HG03520 (cell line): Measurements from ENCODE around the gene OTOG.
A peak's percentile ranks its signal among the peaks of the same experiment; 100 is the strongest.

Experiments used
- ATAC-seq: cut with Tn5 transposase; IDR thresholded peaks from one replicate; pipeline ENCODE4 v1.9.1; 2021; ENCODE audit warnings: mild to moderate bottlenecking, moderate library complexity; ENCODE audit not compliant: unreplicated experiment

The OTOG gene

GRCh38 chr11:17517186-17517585, 29.9 kb upstream of the OTOG start:
- ATAC-seq: no peak

DNA sequence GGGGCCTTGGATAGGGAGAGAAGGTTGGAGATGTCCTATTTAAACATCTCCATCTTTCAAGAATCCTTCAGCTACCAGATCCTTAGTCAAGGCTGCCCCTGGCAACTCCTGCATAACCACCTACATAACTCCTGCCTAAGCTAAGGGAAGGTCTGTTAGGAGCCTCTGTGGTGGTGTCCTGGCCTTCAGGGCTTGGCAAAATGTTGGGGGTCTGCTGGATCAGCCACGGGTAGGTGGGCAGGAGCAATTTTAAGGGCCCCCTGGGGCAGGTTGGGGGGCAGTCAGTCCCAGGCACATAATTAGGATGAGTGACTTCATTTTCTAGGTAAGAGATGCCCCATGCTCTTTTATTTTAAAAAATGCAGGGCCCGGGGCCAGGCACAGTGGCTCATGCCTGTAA, 28.7 kb upstream of the OTOG start:
- no peak for ATAC-seq

DNA sequence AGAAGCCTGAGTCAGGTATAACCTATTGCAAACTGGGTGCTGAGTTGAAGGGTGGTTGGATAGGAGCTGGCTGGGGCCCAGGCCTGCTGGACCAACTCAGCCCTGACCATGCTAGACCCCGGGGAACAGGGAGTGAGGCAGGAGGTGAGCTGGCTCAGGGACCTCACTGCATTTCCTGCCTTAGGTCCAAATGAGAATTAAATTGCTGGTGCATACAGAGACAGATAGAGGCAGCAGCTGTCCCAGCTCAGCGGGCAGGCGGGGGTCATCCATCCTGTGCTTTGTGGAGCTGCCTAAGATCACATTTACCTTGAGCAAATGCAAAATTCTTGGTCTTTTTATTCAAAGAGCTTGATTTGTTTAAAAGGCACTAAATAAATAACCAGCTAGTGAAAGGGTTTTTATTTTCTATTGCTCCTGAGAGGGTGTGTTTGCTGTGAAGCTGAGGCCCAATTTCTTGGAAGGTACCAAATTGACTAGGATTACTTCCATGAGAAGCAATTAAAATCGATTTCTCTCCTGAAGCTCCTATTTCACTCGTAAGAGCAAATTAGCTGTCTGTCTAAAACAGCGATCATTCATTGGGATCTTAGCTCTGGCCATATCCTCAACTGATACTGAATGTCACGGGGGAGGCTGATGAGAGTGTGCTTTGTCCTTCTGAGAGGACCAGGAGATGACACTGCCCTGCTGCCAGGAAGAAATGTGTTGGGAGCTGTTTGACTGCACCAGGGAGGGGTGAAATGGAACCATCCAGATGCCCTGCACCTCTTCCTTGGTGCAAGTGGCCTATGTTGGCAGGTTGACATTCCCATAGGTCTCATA, 27.8 kb upstream of the OTOG start:
- ATAC-seq: no peak

DNA sequence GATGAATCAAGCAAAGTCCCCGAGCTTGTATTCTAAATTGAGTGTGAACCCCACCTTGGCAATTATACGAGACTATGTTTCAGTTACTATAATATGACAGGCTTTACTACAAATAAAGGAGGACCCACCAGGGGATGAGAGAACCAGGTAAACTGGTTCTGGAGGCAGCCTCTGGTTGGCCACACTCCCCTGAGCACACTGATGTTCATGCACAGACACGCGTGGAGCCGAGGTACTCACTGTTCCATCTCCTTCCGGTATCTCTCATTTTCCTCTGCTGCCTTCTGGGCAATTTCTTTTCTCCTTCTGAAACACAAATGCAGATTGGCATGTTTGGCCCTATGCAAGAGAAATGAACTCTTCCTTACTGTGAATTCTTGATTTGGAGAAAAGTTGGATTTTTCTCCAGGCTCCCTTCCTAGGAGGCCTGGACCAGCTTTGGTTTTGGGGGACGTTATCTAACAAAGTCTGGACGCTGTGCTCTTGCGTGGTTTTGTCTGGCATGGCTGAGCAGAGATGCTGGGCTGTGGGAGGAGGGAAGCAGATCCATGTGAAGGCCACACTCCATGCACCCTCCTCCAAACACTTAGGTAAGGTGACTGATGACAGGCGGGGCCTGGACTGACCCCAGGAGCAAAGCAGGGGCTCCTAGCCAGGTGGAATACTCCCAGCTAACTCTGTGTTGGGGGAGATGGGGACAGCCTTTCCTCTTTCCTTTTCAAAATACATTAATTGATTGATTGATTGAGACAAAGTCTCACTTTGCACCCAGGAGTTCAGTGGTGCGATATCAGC, 25.8 kb upstream of the OTOG start:
- ATAC-seq: no peak

DNA sequence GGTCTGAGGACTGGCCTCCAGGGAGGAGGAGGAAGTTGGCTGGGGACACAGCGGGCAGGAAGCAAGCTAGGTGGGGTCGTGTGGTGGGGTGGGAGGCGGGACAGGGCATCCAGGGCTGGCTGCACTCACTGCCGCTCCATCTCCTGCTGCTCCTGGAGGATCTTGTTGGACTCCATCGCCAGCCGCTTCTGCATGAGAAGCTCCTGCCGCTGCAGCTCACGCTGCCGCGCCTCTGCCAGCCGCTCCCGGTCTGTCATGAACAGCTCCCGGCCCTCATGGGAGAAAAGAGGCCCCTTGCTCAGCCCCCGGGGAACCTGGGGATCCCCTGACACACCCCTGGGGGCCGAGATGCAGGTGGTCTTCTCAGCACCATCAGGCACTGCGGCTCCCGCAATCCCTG, 24.4 kb upstream of the OTOG start:
- ATAC-seq: no peak

DNA sequence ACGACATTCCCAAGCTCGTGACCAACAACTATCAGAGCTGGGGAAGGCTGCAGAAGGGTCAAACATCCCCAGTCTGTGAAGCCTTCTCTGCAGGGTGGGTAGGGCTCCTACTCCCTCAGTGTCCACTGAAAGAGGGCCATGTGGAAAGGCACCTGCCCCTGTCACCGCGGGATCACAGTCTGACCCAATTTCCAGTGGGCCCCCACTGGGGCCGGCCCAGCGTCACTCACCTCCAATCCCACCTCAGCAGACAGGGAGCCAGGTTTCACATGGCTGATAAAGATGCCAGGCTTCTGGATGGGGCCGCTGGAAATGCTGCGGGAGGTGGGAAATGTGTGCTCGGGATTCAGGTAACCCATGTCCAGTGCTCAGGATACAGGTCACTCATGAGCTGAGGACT, 22.8 kb upstream of the OTOG start:
- no peak for ATAC-seq

- ATAC-seq: no peak
Observed at GRCh38 chr11:17525570-17525969, 21.5 kb upstream of the OTOG start.

GRCh38 chr11:17526326-17526725, 20.7 kb upstream of the OTOG start:
- no peak for ATAC-seq

GRCh38 chr11:17526931-17527627, 20.0 kb upstream of the OTOG start:
- no peak for ATAC-seq

- ATAC-seq: no peak
Observed at GRCh38 chr11:17527628-17527995, 19.4 kb upstream of the OTOG start.

DNA sequence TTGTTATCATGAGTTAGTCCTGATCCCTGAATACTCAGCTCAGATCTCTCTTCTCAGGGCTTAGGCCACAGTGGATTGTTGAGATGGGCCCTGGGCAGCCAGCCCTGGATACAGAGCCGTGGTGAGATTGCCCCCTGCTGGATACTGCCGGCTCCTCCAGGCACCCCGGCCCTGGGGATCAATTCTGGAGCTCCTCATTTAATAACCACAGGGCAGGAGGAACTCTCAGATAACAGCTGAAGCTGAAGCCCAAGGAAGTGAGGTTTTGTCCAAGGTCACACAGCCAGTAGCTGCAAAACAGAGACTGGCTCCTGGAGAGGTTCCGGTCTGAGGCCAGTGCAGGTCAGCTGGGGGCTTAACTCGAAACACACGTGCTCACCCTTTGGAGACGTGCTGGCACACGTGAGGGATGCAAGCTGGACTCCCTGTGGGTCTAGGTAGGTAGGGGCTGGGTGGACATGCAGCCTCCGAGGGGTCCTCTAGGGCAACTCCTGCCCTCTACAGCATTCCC, 18.8 kb upstream of the OTOG start:
- ATAC-seq: peak; percentile 72

DNA sequence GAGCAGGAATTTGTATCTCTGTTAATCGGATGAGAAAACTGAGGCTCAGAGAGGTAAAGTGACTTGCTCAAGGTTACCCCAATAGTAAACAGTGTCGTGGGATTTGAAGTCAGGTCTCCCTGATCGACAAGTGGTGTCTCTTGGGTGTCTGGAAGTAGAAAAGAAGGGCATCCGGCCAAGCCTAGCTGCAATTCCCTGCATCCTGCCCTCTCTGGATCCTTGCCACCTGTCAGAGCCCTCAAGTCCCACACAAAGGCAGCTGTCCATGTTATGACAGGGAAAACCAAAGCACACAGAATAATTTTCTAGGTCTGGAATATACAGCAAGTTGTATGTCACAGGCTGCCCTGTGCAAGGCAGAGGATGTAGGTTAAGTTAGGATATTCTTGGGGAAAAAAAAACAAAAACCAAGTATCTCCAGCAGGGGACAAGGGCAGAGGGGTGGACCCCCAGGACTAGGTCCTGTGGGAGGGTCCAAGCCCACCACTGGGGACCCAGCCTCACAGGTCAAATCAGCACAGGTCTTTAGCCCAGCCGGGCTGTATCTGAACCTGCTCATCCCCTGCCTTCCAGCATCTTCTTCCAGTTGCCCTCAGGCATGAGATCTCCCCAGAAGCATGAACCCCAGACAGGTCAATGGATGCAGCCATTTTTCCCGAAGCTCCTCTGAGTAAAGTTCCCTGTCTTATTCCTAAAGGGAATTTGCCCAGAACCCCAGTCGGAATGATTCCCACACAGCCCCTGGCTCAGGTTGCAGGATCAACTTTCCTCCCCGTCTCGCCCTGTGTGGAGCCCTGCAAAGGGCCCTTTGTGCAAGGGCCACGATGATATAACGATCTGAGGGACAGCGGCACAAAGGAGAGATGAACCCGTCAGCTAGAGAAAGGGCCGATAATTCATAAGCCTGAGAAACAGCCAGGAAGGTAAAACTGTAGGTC, 17.9 kb upstream of the OTOG start:
- no peak for ATAC-seq

GRCh38 chr11:17529844-17530185, 17.2 kb upstream of the OTOG start:
- ATAC-seq: no peak

GRCh38 chr11:17531071-17531600, 15.9 kb upstream of the OTOG start:
- ATAC-seq: no peak

DNA sequence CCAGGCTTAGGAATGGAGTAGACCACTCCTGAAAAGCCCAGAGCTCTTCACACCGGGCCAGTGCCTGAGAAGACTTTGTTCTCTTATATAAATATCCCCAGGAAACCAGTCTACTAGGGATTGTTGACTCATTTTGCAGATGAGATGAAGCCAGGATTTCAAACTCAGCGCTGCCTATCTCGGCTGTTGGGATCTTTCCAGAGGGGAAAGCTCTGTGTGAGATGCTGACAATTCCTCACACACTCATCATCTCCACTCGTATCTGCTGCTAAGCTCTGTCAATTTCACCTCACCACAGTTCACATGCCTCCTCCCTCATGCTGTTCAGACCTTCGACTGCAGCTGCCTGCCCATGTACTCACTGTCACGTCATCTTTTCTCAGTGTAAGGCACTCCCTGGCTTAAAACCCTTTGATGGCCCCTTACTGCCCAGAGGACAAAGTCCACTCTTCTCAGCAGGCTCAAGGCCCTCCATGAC, 15.4 kb upstream of the OTOG start:
- ATAC-seq: no peak

- no peak for ATAC-seq
Observed at GRCh38 chr11:17532784-17533183, 14.3 kb upstream of the OTOG start.

DNA sequence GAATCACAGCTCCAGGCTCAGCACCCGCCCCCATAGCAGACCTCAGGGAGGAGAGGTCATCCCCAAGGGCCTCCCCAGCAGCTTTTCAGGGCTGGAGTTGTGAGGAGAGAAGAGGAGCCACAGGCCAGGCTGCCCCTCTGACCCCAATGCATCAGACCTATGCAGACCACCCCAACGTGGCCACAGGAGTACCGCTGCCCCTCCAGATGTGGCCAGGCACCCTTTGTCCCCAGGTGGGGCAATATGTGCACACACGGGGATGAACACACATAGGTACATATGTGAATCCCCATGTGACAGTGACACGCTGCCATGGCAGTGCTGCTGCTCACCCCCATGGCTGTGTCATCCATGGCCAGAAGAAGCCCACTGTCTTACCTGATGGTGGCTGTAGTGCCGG, 13.7 kb upstream of the OTOG start:
- no peak for ATAC-seq

- ATAC-seq: no peak
Observed at GRCh38 chr11:17533778-17534415, 13.2 kb upstream of the OTOG start.

- ATAC-seq: no peak
Observed at GRCh38 chr11:17535488-17535887, 11.6 kb upstream of the OTOG start.

GRCh38 chr11:17537261-17537660, 9.8 kb upstream of the OTOG start:
- ATAC-seq: no peak
